Keratinocyte (primary cell): ENCODE data around the gene GOLT1B. TPM values are rescaled to one million over a fixed set of nuclear protein-coding genes. Genes with fewer than 3 reads are reported as not detected.

Experiments
- DNase-seq: peaks from one replicate; pipeline ENCODE4 v3.0.0-alpha.2; 2011; ENCODE audit warnings: low read depth, missing footprints, low spot score
- FAIRE-seq: peaks from 2 replicates; lab custom pipeline; 2011; peaks lifted over from hg19 to GRCh38; lab: Jason Lieb, UNC
- H2AFZ ChIP-seq: 2 replicates; pipeline ENCODE4 v1.6.0; 2012; ENCODE audit warnings: low read length, control low read depth, inconsistent platforms; ENCODE audit not compliant: control insufficient read depth
- H3K27ac ChIP-seq: 2 replicates; pipeline ENCODE4 v1.5.1; 2011; ENCODE audit warnings: low read length; ENCODE audit not compliant: control insufficient read depth, insufficient read depth
- H3K27me3 ChIP-seq: 3 replicates; pipeline ENCODE4 v1.6.0; 2011; ENCODE audit warnings: low read length; ENCODE audit not compliant: control insufficient read depth, insufficient read depth; ENCODE audit errors: extremely low read depth
- H3K36me3 ChIP-seq, 2 experiments: 2 replicates in 1 of 2; 3 replicates in 1 of 2; pipeline ENCODE4 v1.5.1; 2011; ENCODE audit warnings: low read length in 2 of 2, mild to moderate bottlenecking in 1 of 2; ENCODE audit not compliant: control insufficient read depth in 2 of 2, insufficient read depth in 2 of 2; ENCODE audit errors: extremely low read depth in 1 of 2
- H3K4me1 ChIP-seq: 3 replicates; pipeline ENCODE4 v1.5.1; 2011; ENCODE audit warnings: low read length; ENCODE audit not compliant: control insufficient read depth, insufficient read depth; ENCODE audit errors: extremely low read depth
- H3K4me2 ChIP-seq: 3 replicates; pipeline ENCODE4 v1.6.0; 2011; ENCODE audit warnings: low read depth, low read length; ENCODE audit not compliant: control insufficient read depth, insufficient read depth; ENCODE audit errors: extremely low read depth
- H3K4me3 ChIP-seq, 3 experiments: fragments of 200-600 bp in 1 of 3; sonication (generic) in 1 of 3; 2 replicates in 2 of 3; 3 replicates in 1 of 3; pipeline ENCODE4 v1.5.1; 2011 to 2016; ENCODE audit warnings: low read length in 3 of 3, mild to moderate bottlenecking in 3 of 3, control low read depth in 2 of 3, inconsistent platforms in 1 of 3, low read depth in 1 of 3, mixed read lengths in 1 of 3, mixed run types in 1 of 3, moderate library complexity in 1 of 3; ENCODE audit not compliant: control insufficient read depth in 2 of 3, insufficient read depth in 2 of 3; ENCODE audit errors: extremely low read depth in 1 of 3
- H3K79me2 ChIP-seq: 2 replicates; pipeline ENCODE4 v1.6.0; 2012; ENCODE audit warnings: low read length; ENCODE audit not compliant: control insufficient read depth, insufficient read depth
- H3K9ac ChIP-seq: 3 replicates; pipeline ENCODE4 v1.6.0; 2011; ENCODE audit warnings: low read length; ENCODE audit not compliant: control insufficient read depth, insufficient read depth; ENCODE audit errors: extremely low read depth
- H3K9me1 ChIP-seq: 3 replicates; pipeline ENCODE4 v1.6.0; 2011; ENCODE audit warnings: low read length; ENCODE audit not compliant: control insufficient read depth, insufficient read depth; ENCODE audit errors: extremely low read depth
- H3K9me3 ChIP-seq: 2 replicates; pipeline ENCODE4 v1.5.1; 2012; ENCODE audit warnings: low read depth, low read length; ENCODE audit not compliant: control insufficient read depth
- H4K20me1 ChIP-seq: 3 replicates; pipeline ENCODE4 v1.6.0; 2011; ENCODE audit warnings: low read length; ENCODE audit not compliant: control insufficient read depth, insufficient read depth; ENCODE audit errors: extremely low read depth
- EZH2 ChIP-seq: IDR thresholded peaks from one replicate; pipeline ENCODE4 v1.6.1; 2012; ENCODE audit warnings: inconsistent platforms, mild to moderate bottlenecking, low read length, moderate library complexity
- dilution Hi-C: fragments of 300-500 bp; cut with MboI; formaldehyde crosslinking; loops from one replicate; pipeline ENCODE4 v1.7.0; 2020; ENCODE audit warnings: low sequenced_read_pairs; ENCODE audit not compliant: extremely low pct_ligation_motif_present
- polyA plus RNA-seq, 5 experiments: library from polyadenylated mRNA; depleted of rRNA in 3 of 5; stranded (reverse) in 3 of 5; stranded (forward) in 1 of 5; unstranded in 1 of 5; fragments of >200 nt; gene quantifications; 1 replicate in 1 of 5; 2 replicates in 3 of 5; 3 replicates in 1 of 5; pipeline versions ENCODE4 v1.2.1 to v1.2.3, GENCODE V29; 2011 to 2012; ENCODE audit warnings: missing spikeins in 2 of 5, low read depth in 1 of 5, low replicate concordance in 1 of 5
- TF ChIP-seq, protein P1 (sequence below), 3 experiments: IDR thresholded peaks in 1 of 3; conservative IDR thresholded peaks in 1 of 3; optimal IDR thresholded peaks in 1 of 3; 2 replicates in 2 of 3; 3 replicates in 1 of 3; pipeline versions ENCODE3 to v1.5.1; 2011; ENCODE audit warnings: low read length in 3 of 3, mild to moderate bottlenecking in 3 of 3, moderate library complexity in 2 of 3, control low read depth in 1 of 3, inconsistent platforms in 1 of 3; ENCODE audit not compliant: insufficient read depth in 2 of 3; ENCODE audit errors: extremely low read depth in 1 of 3

Gene GOLT1B
- polyA plus RNA-seq, 1 donor (not counting 4 experiments of a cell fraction or from before 2014, with no cell fraction given) = 25.8 TPM

DNA sequence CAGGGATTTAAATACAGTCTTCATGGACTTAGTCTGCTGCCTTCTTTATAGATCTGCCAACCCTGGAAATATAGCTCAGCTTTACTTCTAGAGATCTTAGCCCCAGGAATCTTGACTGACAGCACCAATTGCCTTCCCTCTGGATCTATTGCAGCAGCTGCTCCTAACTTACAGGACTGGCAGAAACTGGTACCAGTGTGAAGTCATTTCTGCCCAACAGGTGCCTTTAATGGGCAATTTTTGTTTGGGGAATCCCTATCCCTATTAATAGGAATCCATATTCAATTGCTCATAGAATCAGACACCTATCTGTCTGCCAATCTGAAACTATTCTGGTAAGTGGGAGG lies 51.7 kb downstream of the GOLT1B start:
- Histone ChIP-seq H3K4me2 (no peak overlapping the region), H3K9me3 (no peaks in the 10 kb centered on the region), H3K27ac (no peak overlapping the region), H3K36me3 (no peaks in the 10 kb centered on the region), H3K9ac (no peak overlapping the region), H4K20me1 (no peaks in the 10 kb centered on the region), H3K4me1 (no peaks in the 10 kb centered on the region), H3K4me3 (no peak overlapping the region), H3K79me2 (no peaks in the 10 kb centered on the region), H3K9me1 (no peaks in the 10 kb centered on the region), H3K27me3 (no peaks in the 10 kb centered on the region), H2AFZ (no peak overlapping the region)
- DNase-seq (no peak), FAIRE-seq (no peak)
- TF ChIP-seq, protein P1, sequence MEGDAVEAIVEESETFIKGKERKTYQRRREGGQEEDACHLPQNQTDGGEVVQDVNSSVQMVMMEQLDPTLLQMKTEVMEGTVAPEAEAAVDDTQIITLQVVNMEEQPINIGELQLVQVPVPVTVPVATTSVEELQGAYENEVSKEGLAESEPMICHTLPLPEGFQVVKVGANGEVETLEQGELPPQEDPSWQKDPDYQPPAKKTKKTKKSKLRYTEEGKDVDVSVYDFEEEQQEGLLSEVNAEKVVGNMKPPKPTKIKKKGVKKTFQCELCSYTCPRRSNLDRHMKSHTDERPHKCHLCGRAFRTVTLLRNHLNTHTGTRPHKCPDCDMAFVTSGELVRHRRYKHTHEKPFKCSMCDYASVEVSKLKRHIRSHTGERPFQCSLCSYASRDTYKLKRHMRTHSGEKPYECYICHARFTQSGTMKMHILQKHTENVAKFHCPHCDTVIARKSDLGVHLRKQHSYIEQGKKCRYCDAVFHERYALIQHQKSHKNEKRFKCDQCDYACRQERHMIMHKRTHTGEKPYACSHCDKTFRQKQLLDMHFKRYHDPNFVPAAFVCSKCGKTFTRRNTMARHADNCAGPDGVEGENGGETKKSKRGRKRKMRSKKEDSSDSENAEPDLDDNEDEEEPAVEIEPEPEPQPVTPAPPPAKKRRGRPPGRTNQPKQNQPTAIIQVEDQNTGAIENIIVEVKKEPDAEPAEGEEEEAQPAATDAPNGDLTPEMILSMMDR (optimal IDR thresholded peaks at IDR 0.05 in 1 of 3, IDR thresholded peaks at IDR 0.05 in 1 of 3, conservative IDR thresholded peaks at IDR 0.05 in 1 of 3; ENCODE audit: extremely low read depth in 1 of 3, insufficient read depth in 2 of 3, low read length in 3 of 3) = no peak
- TF ChIP-seq EZH2 = no peak
- dilution Hi-C loops = no loop called here

DNA sequence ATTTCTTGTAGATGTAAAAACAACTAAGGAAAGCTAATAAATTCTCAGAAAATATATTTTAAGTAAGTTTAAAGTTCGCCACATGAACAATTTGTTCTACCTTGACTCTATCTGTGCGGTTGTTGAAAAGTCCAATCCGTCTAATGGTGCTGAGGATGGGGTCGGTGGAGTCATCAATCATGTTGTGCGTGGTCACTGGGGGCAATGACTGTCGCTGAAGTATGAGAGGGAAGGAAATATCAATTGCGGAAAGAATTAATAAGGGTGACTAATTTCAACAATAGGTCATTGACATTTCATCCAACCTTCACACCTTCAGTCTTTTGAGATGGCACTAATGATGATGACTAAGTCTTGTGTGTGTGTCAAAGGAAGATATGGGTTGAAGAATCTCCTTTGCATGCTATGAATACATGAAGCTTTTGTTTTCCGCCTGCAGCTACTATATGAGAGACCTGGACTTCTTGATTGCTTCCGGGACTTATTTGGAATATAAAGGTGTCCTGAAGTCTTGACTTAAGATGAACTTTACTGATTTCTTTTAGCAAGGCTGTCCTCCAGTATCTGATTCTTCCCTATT lies 56.6 kb downstream of the GOLT1B start:
- H3K9me3 ChIP-seq = no peaks in the 10 kb centered on the region
- TF ChIP-seq EZH2 = no peak
- TF ChIP-seq, protein P1 (optimal IDR thresholded peaks at IDR 0.05 in 1 of 3, IDR thresholded peaks at IDR 0.05 in 1 of 3, conservative IDR thresholded peaks at IDR 0.05 in 1 of 3; ENCODE audit: extremely low read depth in 1 of 3, insufficient read depth in 2 of 3, low read length in 3 of 3) = no peak
- dilution Hi-C loops = no loop called here
- no peaks in the 10 kb centered on the region for H4K20me1 ChIP-seq
- no peak overlapping the region for H3K9ac ChIP-seq
- no peaks in the 10 kb centered on the region for H3K79me2 ChIP-seq
- no peak overlapping the region for H3K4me3 ChIP-seq
- no peaks in the 10 kb centered on the region for H3K27me3 ChIP-seq
- H3K4me1 ChIP-seq = no peaks in the 10 kb centered on the region
- H3K36me3 ChIP-seq = no peaks in the 10 kb centered on the region
- H3K9me1 ChIP-seq = no peaks in the 10 kb centered on the region
- FAIRE-seq (no peak), DNase-seq (no peak)
- H3K27ac ChIP-seq = no peak overlapping the region
- no peak overlapping the region for H3K4me2 ChIP-seq
- H2AFZ ChIP-seq = no peak overlapping the region
